ENCODE data around the gene IL17RC.

GRCh38 chr3:9870978-9871377 lies 45.9 kb upstream of the IL17RC start:
- TF ChIP-seq CTCF (conservative IDR thresholded peaks at IDR 0.05; ENCODE audit: low read length) (no peak), EZH2phosphoT487 (IDR thresholded peaks at IDR 0.05; ENCODE audit: borderline replicate concordance) (no peak)

Measured in Loucy (cell line).